Heart left ventricle (tissue), 13 donors: Measurements from ENCODE around the gene PACSIN1.

Source experiments
- POLR2A ChIP-seq, 2 donors: fragments of 450-650 bp; IDR thresholded peaks; one replicate each; pipeline ENCODE4 v1.6.1; 2017; ENCODE audit warnings: antibody characterized with exemption in 2 of 2, mild to moderate bottlenecking in 2 of 2, moderate library complexity in 2 of 2
- TF ChIP-seq, protein P1 (sequence below), 12 donors: fragments of 200-600 bp; sonication (generic) in 4 of 12; IDR thresholded peaks; one replicate each; pipeline versions ENCODE4 v1.5.0 to v1.8.0; 2018 to 2022; ENCODE audit warnings: antibody characterized with exemption in 12 of 12, mild to moderate bottlenecking in 5 of 12
- donor health status: ischemic (EF 13 %, LVEDD 7.1; RV severe dilation, severe dysfunction).
- donor health status: DM: no; HTN: yes; CAD: no.
- donor health status: DM: no; HTN: no; CAD: no.
- donor health status: ischemic (EF 25% LVEDD 6.9; RV normal size, moderate dysfunction).
- donor health status: ischemic (EF 25% LVEDD 5.7; RV mildly dilated, moderate dysfunction).
- donor health status: ischemic (EF 35%, LVEDD 5.7; RV mildly dilated, moderate dysfunction).
- donor health status: nonischemic (EF 11% LVEDD 7.7; RV severe dilation, severe dysfunction).
- donor health status: DM: yes; HTN: yes; CAD: no.
- donor health status: PGD.
- donor health status: ischemic (EF 29% LVEDD 5.4; RV normal size, mild dysfunction).
- donor health status: nonischemic (EF 23%, LVEDD 6.1; RV moderate dilation, normal function).

- TF ChIP-seq, protein P1, sequence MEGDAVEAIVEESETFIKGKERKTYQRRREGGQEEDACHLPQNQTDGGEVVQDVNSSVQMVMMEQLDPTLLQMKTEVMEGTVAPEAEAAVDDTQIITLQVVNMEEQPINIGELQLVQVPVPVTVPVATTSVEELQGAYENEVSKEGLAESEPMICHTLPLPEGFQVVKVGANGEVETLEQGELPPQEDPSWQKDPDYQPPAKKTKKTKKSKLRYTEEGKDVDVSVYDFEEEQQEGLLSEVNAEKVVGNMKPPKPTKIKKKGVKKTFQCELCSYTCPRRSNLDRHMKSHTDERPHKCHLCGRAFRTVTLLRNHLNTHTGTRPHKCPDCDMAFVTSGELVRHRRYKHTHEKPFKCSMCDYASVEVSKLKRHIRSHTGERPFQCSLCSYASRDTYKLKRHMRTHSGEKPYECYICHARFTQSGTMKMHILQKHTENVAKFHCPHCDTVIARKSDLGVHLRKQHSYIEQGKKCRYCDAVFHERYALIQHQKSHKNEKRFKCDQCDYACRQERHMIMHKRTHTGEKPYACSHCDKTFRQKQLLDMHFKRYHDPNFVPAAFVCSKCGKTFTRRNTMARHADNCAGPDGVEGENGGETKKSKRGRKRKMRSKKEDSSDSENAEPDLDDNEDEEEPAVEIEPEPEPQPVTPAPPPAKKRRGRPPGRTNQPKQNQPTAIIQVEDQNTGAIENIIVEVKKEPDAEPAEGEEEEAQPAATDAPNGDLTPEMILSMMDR (IDR thresholded peaks at IDR 0.05) = no peak
- TF ChIP-seq POLR2A (IDR thresholded peaks at IDR 0.05) = no peak
These were observed 98.3 kb downstream of the PACSIN1 start for GRCh38 chr6:34564181-34564580.
